GM19193 (cell line): ENCODE measurements around the gene RPL39.

ENCODE experiments used
- POLR2A ChIP-seq: IDR thresholded peaks from 4 replicates; pipeline ENCODE4 v1.6.1; 2011; ENCODE audit not compliant: insufficient read depth, insufficient read length; ENCODE audit errors: extremely low read depth

RPL39 gene

GRCh38 chrX:119763181-119763580 lies 28.2 kb downstream of the RPL39 start:
- no peak for TF ChIP-seq POLR2A

DNA sequence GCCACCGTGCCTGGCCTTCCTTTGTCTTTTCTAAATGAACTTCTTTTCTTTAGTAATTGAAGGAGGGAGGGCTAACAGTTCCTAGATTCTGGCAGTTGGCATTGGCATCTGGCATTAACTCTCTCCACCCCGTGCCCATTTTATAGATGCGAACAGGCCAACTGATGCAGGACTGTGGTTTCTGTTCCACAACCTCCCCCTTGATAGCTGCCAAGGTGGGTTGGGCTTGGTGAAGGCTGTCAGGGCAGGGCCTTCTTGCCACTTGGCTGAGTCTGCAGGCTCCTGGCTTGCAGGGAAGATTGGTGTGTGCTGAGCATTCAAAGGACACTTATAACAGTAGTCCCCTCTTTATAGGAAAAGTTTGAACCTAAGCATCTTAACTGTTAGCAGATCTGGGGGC lies 28.7 kb downstream of the RPL39 start:
- no peak for TF ChIP-seq POLR2A

DNA sequence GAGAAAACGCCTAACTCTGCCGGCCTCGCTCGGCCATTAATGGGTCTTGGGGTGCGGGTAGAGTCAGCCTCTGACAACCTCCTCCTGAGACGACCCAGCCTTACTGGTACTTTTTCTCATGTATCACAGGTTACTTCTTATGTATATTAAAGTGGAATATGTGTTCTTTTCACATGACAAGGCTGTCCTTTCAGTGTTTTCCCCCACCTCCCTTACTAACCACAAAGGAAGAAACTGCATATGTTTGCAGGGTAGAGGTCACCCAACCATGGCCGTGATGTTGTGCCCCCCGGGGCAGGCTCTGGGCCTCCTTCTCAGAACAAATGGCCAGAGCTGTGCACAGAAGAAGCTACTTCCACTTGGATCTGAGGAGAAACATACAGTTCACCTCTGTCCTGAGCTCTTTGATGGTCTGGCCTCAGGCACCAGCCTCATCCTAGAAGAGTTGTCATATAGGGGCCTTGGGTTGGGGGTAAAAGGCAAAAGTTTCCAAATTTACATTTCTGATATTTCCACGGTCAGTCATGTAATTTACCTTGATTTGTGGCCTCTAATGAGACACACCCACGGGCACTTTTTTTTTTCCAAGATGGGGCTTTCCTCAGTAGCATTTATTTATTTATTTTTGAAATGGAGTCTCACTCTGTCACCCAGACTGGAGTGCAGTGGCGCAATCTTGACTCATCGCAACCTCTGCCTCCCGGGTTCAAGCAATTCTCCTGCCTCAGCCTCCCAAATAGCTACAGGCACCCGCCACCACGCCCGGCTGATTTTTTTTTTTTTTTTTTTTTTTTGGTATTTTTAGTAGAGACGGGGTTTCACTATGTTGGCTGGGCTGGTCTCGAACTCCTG lies 31.2 kb downstream of the RPL39 start:
- TF ChIP-seq POLR2A = no peak

- no peak for TF ChIP-seq POLR2A
Measured at GRCh38 chrX:119759248-119759766, 32.1 kb downstream of the RPL39 start.

GRCh38 chrX:119758731-119759247 lies 32.6 kb downstream of the RPL39 start:
- no peak for TF ChIP-seq POLR2A

- no peak for TF ChIP-seq POLR2A
Measured at GRCh38 chrX:119757979-119758730, 33.3 kb downstream of the RPL39 start, which contains the start of gene SOWAHD. Gene SOWAHD (plus strand): TSS chrX:119758588. CDS start chrX:119758668, 80 bp downstream.

DNA sequence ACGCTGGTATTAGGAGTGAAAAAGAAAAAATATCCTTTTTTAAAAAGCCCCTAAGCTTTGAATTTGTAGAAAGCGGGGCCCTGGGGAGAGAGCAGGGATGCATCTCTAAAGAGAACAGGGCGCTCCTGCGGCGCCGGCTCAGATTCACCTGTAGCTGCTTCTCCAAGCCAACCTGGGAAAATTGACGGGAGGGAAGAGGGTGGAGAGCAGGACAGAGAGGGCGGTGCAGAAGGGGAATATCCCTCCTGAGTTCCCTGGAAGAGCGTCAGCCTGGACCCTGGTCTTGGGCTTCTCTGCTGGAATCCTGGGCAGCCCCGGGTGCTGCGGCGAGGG lies 33.8 kb downstream of the RPL39 start:
- TF ChIP-seq POLR2A = no peak

- no peak for TF ChIP-seq POLR2A
Measured at GRCh38 chrX:119756926-119757635, 34.3 kb downstream of the RPL39 start.

- TF ChIP-seq POLR2A = peak; percentile 12
Measured at GRCh38 chrX:119755981-119756533, 35.4 kb downstream of the RPL39 start.

DNA sequence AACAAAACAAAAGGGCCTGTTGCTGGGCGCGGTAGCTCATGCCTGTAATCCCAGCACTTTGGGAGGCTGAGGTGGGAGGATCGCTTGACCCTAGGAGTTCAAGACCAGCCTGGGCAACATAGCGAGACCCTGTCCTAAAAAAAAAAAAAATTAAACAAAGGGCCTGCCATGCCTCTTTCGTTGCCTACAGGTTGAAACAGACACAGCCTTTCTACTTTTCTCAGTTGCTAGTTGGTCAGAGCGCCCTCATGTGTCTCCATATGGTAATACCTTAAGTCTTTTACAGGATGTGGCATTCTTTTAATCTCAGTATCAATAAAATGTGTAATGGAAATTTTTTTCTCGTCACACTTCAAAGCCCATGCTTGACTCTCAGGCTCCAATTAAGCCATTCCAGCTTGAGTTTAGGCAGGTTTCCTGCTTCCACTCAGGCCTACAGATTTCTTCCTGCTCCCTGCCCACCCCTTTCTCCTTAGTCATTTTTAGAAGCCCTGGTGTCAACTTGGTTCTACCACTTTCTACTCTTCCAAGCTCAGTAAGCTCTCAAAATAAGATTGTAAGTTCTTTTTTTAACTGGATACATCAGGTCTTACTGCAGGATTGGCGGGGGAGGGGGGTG lies 37.7 kb downstream of the RPL39 start:
- TF ChIP-seq POLR2A = no peak

GRCh38 chrX:119753001-119753400 lies 38.4 kb downstream of the RPL39 start:
- TF ChIP-seq POLR2A = no peak

DNA sequence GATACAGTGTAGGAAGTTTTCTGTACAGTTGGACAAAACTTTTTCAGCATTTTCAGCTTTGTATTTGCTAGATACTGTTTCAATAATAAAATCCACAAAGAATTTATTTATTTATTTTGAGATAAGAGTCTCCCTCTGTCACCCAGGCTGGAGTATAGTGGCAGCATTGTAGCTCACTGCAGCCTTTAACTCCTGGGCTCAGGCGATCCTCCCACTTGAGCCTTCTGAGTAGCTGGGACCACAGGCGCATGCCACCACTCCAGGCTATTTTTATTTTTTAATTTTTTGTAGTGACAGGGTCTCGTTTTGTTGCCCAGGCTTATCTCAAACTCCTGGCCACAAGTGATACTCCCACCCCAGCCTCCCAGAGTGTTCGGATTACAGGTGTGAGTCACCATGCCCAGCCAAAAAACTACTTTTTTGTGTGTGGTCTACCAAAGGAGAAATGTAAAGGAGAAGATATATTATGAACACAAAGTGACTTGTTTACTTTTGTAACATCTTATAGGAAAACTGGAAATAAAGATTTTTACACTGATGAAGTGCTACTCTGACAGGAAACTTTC lies 46.1 kb downstream of the RPL39 start:
- no peak for TF ChIP-seq POLR2A

DNA sequence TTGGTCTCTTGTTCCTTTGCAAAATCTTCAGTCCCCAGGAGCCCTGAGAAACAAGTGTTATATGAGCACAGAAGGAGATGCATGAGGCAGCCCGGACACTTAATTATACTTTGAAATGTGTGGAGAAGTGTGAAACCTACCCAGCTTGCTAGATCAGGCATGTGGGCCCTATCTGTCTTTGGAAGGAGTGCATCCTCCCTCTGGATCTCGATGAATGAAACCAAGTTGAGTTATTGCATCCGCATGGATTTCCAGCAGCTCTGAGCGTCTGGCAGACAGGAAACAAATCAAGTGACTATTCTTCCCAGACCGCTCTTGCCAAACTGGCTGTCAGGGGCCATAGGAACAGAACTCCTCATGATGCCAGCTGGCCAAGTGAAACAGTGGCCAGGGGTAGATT lies 52.7 kb downstream of the RPL39 start:
- no peak for TF ChIP-seq POLR2A
